GM23248 (cell line): ENCODE measurements around the gene PSMC3. TPM values are rescaled to one million over a fixed set of nuclear protein-coding genes. Genes with fewer than 3 reads are reported as not detected.
A peak's percentile ranks its signal among the peaks of the same experiment; 100 is the strongest.

Experiments
- DNase-seq: peaks from one replicate; pipeline ENCODE4 v3.0.0-alpha.2; 2015
- H2AFZ ChIP-seq: fragments of 200-600 bp; sonication (generic); 2 replicates; pipeline ENCODE4 v1.6.1; 2016; ENCODE audit warnings: antibody characterized with exemption
- H3F3A ChIP-seq: fragments of 200-600 bp; sonication (generic); 2 replicates; pipeline ENCODE4 v1.6.1; 2016; ENCODE audit warnings: mild to moderate bottlenecking, antibody characterized with exemption, mixed run types; ENCODE audit not compliant: insufficient read depth
- H3K27ac ChIP-seq: fragments of 200-600 bp; sonication (generic); 2 replicates; pipeline ENCODE4 v1.5.1; 2016; ENCODE audit warnings: mild to moderate bottlenecking
- H3K27me3 ChIP-seq: fragments of 200-600 bp; sonication (generic); replicated peaks from 2 replicates; pipeline ENCODE4 v1.6.1; 2016; ENCODE audit warnings: mild to moderate bottlenecking; ENCODE audit not compliant: insufficient read depth
- H3K36me3 ChIP-seq: fragments of 200-600 bp; sonication (generic); 2 replicates; pipeline ENCODE4 v1.6.1; 2016; ENCODE audit warnings: low read depth, mild to moderate bottlenecking
- H3K4me1 ChIP-seq: fragments of 200-600 bp; sonication (generic); 2 replicates; pipeline ENCODE4 v1.6.1; 2016; ENCODE audit warnings: mild to moderate bottlenecking; ENCODE audit not compliant: insufficient read depth
- H3K4me2 ChIP-seq: fragments of 200-600 bp; sonication (generic); one replicate; pipeline ENCODE4 v1.6.1; 2016; ENCODE audit warnings: mild to moderate bottlenecking; ENCODE audit not compliant: unreplicated experiment
- H3K4me3 ChIP-seq: fragments of 200-600 bp; sonication (generic); 2 replicates; pipeline ENCODE4 v1.5.1; 2016; ENCODE audit warnings: mild to moderate bottlenecking
- H3K79me2 ChIP-seq: fragments of 200-600 bp; sonication (generic); 2 replicates; pipeline ENCODE4 v1.6.1; 2016; ENCODE audit warnings: mild to moderate bottlenecking; ENCODE audit not compliant: insufficient read depth
- H3K9ac ChIP-seq: fragments of 200-600 bp; sonication (generic); 2 replicates; pipeline ENCODE4 v1.6.1; 2016; ENCODE audit warnings: mild to moderate bottlenecking
- H3K9me2 ChIP-seq: fragments of 200-600 bp; sonication (generic); 2 replicates; pipeline ENCODE4 v1.6.1; 2016; ENCODE audit warnings: mixed run types, mild to moderate bottlenecking, moderate library complexity; ENCODE audit not compliant: insufficient read depth
- H3K9me3 ChIP-seq: fragments of 200-600 bp; sonication (generic); one replicate; pipeline ENCODE4 v1.6.1; 2017; ENCODE audit warnings: low read depth
- H4K20me1 ChIP-seq: fragments of 200-600 bp; sonication (generic); 2 replicates; pipeline ENCODE4 v1.6.0; 2016; ENCODE audit not compliant: insufficient read depth
- EZH2 ChIP-seq: fragments of 200-600 bp; sonication (generic); IDR thresholded peaks from 2 replicates; pipeline ENCODE4 v1.6.1; 2018; ENCODE audit warnings: antibody characterized with exemption, mild to moderate bottlenecking; ENCODE audit not compliant: insufficient read depth, poor library complexity, severe bottlenecking
- EZH2phosphoT487 ChIP-seq: fragments of 200-600 bp; sonication (generic); IDR thresholded peaks from 2 replicates; pipeline ENCODE4 v1.6.1; 2018; ENCODE audit warnings: antibody characterized with exemption, moderate library complexity, mild to moderate bottlenecking, low read depth; ENCODE audit not compliant: insufficient read depth
- WGBS, 2 experiments: methylation state at CpG; one replicate each; pipeline ENCODE4 v1.1.6; 2015 to 2017; ENCODE audit warnings: low lambda C conversion rate in 2 of 2, low coverage in 1 of 2; ENCODE audit errors: missing lambda C conversion rate in 2 of 2; 5-methylcytosine and 5-hydroxymethylcytosine counted together
- in situ Hi-C: fragments of 300-500 bp; cut with MboI; formaldehyde crosslinking; loops from 2 replicates; pipeline ENCODE4 v1.15.0; 2020
- polyA plus RNA-seq: library from polyadenylated mRNA; unstranded; fragments of >200 nt; fragmentation: Nextera tagmentation; extraction: Ambion mirVana; gene quantifications from 2 replicates; pipeline ENCODE4 v1.2.1, GENCODE V29; 2016
- total RNA-seq: library from RNA; depleted of rRNA; stranded (reverse); fragments of >200 nt; shearing (Covaris generic); gene quantifications from 2 replicates; pipeline ENCODE4 v1.2.3, GENCODE V29; 2014

The PSMC3 gene
- total and polyA plus RNA-seq, 2 experiments from 2014 or later: 151 to 212 TPM

DNA sequence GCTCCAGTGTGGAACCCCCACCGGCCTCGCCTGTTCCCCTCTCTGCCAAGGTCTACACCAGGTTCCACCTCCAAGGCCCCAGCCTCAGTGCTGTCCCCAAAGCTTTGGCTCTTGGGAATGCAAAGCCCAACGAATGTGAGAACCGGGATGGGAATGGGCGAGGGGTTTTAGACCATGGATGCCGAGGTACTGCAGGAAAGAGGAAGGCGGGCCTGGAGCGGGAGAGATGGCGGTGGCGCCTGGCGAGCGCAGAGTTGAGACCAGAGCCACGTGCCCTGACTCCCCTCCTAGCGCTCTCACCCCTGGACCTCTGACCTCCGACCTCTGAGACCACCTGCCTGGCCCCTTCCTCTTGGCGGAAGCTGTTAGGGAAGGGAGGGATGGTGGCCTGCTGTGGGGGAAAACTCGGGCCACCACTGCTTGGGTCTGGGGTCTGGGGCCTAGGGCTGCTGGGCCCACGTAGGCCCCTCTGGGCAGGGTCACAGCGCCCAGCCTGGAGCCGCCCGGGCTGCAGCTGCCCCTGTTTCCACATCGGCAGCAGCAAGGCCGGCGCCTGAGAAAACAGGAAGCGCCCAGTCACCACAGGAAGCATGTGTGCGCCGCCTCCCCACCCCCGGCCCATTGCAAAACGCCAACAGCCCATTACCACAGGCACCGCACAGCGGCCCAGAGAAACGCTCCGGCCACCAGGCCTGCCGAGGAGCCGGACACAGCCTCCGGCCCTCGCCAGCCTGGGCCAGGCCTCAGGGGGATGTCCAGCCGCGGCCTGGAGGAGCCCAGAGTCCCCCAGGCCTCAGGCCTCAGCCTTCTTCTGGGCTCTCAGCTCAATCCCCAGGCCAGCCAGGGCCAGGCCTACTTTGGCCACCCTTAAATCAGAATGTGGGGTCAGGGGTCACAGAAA lies 31.7 kb downstream of the PSMC3 start:
- Histone ChIP-seq H3F3A (no peaks in the 10 kb centered on the region), H3K4me2 (no peak overlapping the region), H3K27me3 (no peaks in the 10 kb centered on the region), H4K20me1 (no peaks in the 10 kb centered on the region), H3K79me2 (no peaks in the 10 kb centered on the region), H3K9me3 (no peaks in the 10 kb centered on the region), H3K9me2 (no peaks in the 10 kb centered on the region), H3K4me1 (no peaks in the 10 kb centered on the region; the same call in 1 of the 2 replicates), H3K4me3 (no peak overlapping the region), H3K9ac (no peak overlapping the region), H3K27ac (no peak overlapping the region), H3K36me3 (no peaks in the 10 kb centered on the region), H2AFZ (no peak overlapping the region)
- in situ Hi-C loops: no loop called here
- no peak for DNase-seq
- TF ChIP-seq EZH2 (no peak), EZH2phosphoT487 (no peak)
- WGBS, 2 experiments: 87 to 90% methylated on average over 31 to 39 of the region's 39 CpGs

DNA sequence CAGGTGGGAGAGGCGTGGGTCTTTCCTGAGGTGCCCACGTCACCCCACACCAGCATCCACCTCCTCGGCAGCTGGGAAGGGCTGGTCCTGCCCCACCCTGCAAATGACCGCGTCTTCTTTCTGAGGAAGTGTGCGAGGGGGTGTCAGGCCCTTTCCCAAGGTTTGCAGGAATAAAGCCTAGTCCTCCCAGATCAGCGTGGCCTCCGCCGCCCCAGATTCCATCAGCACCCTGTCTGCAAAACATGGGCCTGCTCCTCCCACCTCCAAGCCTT lies 32.3 kb downstream of the PSMC3 start:
- Histone ChIP-seq H3K4me3 (no peak overlapping the region), H2AFZ (peak overlapping the region; percentile 52; the same call in 1 of the 2 replicates), H3K9ac (no peak overlapping the region; the same call in 1 of the 2 replicates), H3K79me2 (no peaks in the 10 kb centered on the region), H3K4me2 (no peak overlapping the region), H4K20me1 (no peaks in the 10 kb centered on the region), H3K4me1 (no peaks in the 10 kb centered on the region; the same call in 1 of the 2 replicates), H3K27me3 (no peaks in the 10 kb centered on the region), H3K9me3 (no peaks in the 10 kb centered on the region), H3F3A (no peaks in the 10 kb centered on the region), H3K9me2 (no peaks in the 10 kb centered on the region), H3K36me3 (no peaks in the 10 kb centered on the region), H3K27ac (no peak overlapping the region)
- 98% methylated on average over 9 of the region's 9 CpGs for WGBS, 2 experiments
- in situ Hi-C loops: no loop called here
- TF ChIP-seq EZH2 (no peak), EZH2phosphoT487 (no peak)
- DNase-seq: no peak

- in situ Hi-C loops: no loop called here
Measured at GRCh38 chr11:47393163-47394049, 32.8 kb downstream of the PSMC3 start.

GRCh38 chr11:47392546-47393162 lies 33.6 kb downstream of the PSMC3 start:
- no peaks in the 10 kb centered on the region for H3K27me3 ChIP-seq
- no peak overlapping the region for H2AFZ ChIP-seq
- H3F3A ChIP-seq: no peaks in the 10 kb centered on the region
- DNase-seq: no peak
- H3K9me3 ChIP-seq: no peaks in the 10 kb centered on the region
- no peaks in the 10 kb centered on the region for H3K79me2 ChIP-seq
- no peaks in the 10 kb centered on the region for H4K20me1 ChIP-seq
- WGBS, 2 experiments: 79 to 86% methylated on average over 12 to 14 of the region's 14 CpGs
- no peak overlapping the region for H3K4me2 ChIP-seq
- in situ Hi-C loops: no loop called here
- no peaks in the 10 kb centered on the region; the same call in 1 of the 2 replicates for H3K4me1 ChIP-seq
- no peak for TF ChIP-seq EZH2
- TF ChIP-seq EZH2phosphoT487: no peak
- H3K4me3 ChIP-seq: no peak overlapping the region
- no peak overlapping the region for H3K27ac ChIP-seq
- no peaks in the 10 kb centered on the region for H3K9me2 ChIP-seq
- no peaks in the 10 kb centered on the region for H3K36me3 ChIP-seq
- no peak overlapping the region for H3K9ac ChIP-seq

More at GRCh38 chr11:47393163-47394049, 32.8 kb downstream of the PSMC3 start:
- H3K4me2 ChIP-seq: no peak overlapping the region
- 58 to 62% methylated on average over 18 to 20 of the region's 20 CpGs for WGBS, 2 experiments
- peak overlapping the region; percentile 52 for H2AFZ ChIP-seq
- H3K79me2 ChIP-seq: no peaks in the 10 kb centered on the region
- H3K36me3 ChIP-seq: no peaks in the 10 kb centered on the region
- H3K4me3 ChIP-seq: no peak overlapping the region
- no peaks in the 10 kb centered on the region for H3F3A ChIP-seq
- peak overlapping the region; percentile 52 for H3K9ac ChIP-seq
- no peaks in the 10 kb centered on the region for H4K20me1 ChIP-seq
- H3K27me3 ChIP-seq: no peaks in the 10 kb centered on the region
- H3K27ac ChIP-seq: no peak overlapping the region
- no peak for TF ChIP-seq EZH2
- TF ChIP-seq EZH2phosphoT487: no peak
- no peaks in the 10 kb centered on the region for H3K9me3 ChIP-seq
- H3K9me2 ChIP-seq: no peaks in the 10 kb centered on the region
- DNase-seq: peak; percentile 89
- no peaks in the 10 kb centered on the region; the same call in 1 of the 2 replicates for H3K4me1 ChIP-seq
